HG03108 (cell line): Measurements from ENCODE around the gene PKHD1.
"Not testable (repeated sequence)": the region's sequence is repeated elsewhere in the genome, so short reads cannot be mapped to it uniquely, and the experiment has no call there.

ENCODE experiments used
- ATAC-seq: cut with Tn5 transposase; IDR thresholded peaks from one replicate; pipeline ENCODE4 v1.9.1; 2021; ENCODE audit warnings: moderate library complexity; ENCODE audit not compliant: unreplicated experiment

The PKHD1 gene

GRCh38 chr6:52000064-52000463 lies 87.3 kb downstream of the PKHD1 start:
- no peak for ATAC-seq

GRCh38 chr6:51996296-51996947 lies 91.0 kb downstream of the PKHD1 start:
- peak; percentile 86 for ATAC-seq

- no peak for ATAC-seq
Observed at GRCh38 chr6:51995214-51995755, 92.1 kb downstream of the PKHD1 start.

GRCh38 chr6:51992876-51993275 lies 94.5 kb downstream of the PKHD1 start:
- no peak for ATAC-seq

- ATAC-seq = no peak
Observed at GRCh38 chr6:51989789-51990188, 97.6 kb downstream of the PKHD1 start.

- ATAC-seq = no peak
Observed at GRCh38 chr6:51986864-51987263, 100.5 kb downstream of the PKHD1 start.

- ATAC-seq = no peak
Observed at GRCh38 chr6:51983564-51983963, 103.8 kb downstream of the PKHD1 start.

- not testable (repeated sequence) for ATAC-seq
Observed at GRCh38 chr6:51982695-51983094, 104.7 kb downstream of the PKHD1 start.

- no peak for ATAC-seq
Observed at GRCh38 chr6:51976374-51976773, 111.0 kb downstream of the PKHD1 start.

- ATAC-seq = no peak
Observed at GRCh38 chr6:51972659-51973058, 114.8 kb downstream of the PKHD1 start.

- ATAC-seq = no peak
Observed at GRCh38 chr6:51968265-51968664, 119.1 kb downstream of the PKHD1 start.

GRCh38 chr6:51965222-51965801 lies 122.1 kb downstream of the PKHD1 start:
- ATAC-seq = no peak

GRCh38 chr6:51963980-51964379 lies 123.4 kb downstream of the PKHD1 start:
- no peak for ATAC-seq

- no peak for ATAC-seq
Observed at GRCh38 chr6:51962354-51962753, 125.1 kb downstream of the PKHD1 start.

- no peak for ATAC-seq
Observed at GRCh38 chr6:51960419-51960818, 127.0 kb downstream of the PKHD1 start.

GRCh38 chr6:51959744-51960383 lies 127.5 kb downstream of the PKHD1 start:
- no peak for ATAC-seq

GRCh38 chr6:51954681-51955080 lies 132.7 kb downstream of the PKHD1 start:
- no peak for ATAC-seq

- ATAC-seq = no peak
Observed at GRCh38 chr6:51953246-51953645, 134.2 kb downstream of the PKHD1 start.

GRCh38 chr6:51951924-51952323 lies 135.5 kb downstream of the PKHD1 start:
- no peak for ATAC-seq

- ATAC-seq = no peak
Observed at GRCh38 chr6:51949526-51949925, 137.9 kb downstream of the PKHD1 start.

GRCh38 chr6:51939695-51940094 lies 147.7 kb downstream of the PKHD1 start:
- ATAC-seq = not testable (repeated sequence)
